Uterus (tissue), 4 donors: ENCODE results near the gene S100P. TPM values are rescaled to one million over a fixed set of nuclear protein-coding genes. Genes with fewer than 3 reads are reported as not detected.

Experiments used
- DNase-seq, 2 donors: peaks; one replicate each; pipeline ENCODE4 v3.0.0-alpha.2; 2019 to 2020
- H3K27ac ChIP-seq, 2 donors: fragments of 200-600 bp; sonication (generic); 1 replicate in 1 of 2; 2 replicates in 1 of 2; pipeline ENCODE4 v1.5.1; 2016 to 2018
- H3K27me3 ChIP-seq, 2 donors: fragments of 200-600 bp; sonication (generic); one replicate each; pipeline ENCODE4 v1.5.1; 2018 to 2019; ENCODE audit warnings: control low read depth in 1 of 2
- H3K36me3 ChIP-seq, 2 donors: fragments of 200-600 bp; sonication (generic); one replicate each; pipeline ENCODE4 v1.5.1; 2019; ENCODE audit warnings: control low read depth in 1 of 2
- H3K4me1 ChIP-seq, 2 donors: fragments of 200-600 bp; sonication (generic); one replicate each; pipeline ENCODE4 v1.5.1; 2018 to 2019; ENCODE audit warnings: control low read depth in 1 of 2
- H3K4me3 ChIP-seq, 2 donors: fragments of 200-600 bp; sonication (generic); 1 replicate in 1 of 2; 2 replicates in 1 of 2; pipeline ENCODE4 v1.5.1; 2018 to 2019; ENCODE audit warnings: mild to moderate bottlenecking in 1 of 2
- H3K9me3 ChIP-seq, 2 donors: fragments of 200-600 bp; sonication (generic); one replicate each; pipeline ENCODE4 v1.5.1; 2019; ENCODE audit warnings: control low read depth in 1 of 2
- CTCF ChIP-seq, 4 experiments: fragments of 200-600 bp in 2 of 4; fragments of 450-650 bp in 2 of 4; sonication (generic) in 2 of 4; IDR thresholded peaks; one replicate each; pipeline ENCODE4 v1.5.1; 2016 to 2019; ENCODE audit warnings: antibody characterized with exemption in 4 of 4, mild to moderate bottlenecking in 2 of 4, moderate library complexity in 1 of 4
- POLR2A ChIP-seq, 2 donors: fragments of 450-650 bp; IDR thresholded peaks; one replicate each; pipeline ENCODE4 v1.6.1; 2016; ENCODE audit warnings: antibody characterized with exemption in 2 of 2, mild to moderate bottlenecking in 1 of 2, moderate library complexity in 1 of 2
- intact Hi-C: fragments of 100-400 bp; cut with DNase I; formaldehyde crosslinking; loops from one replicate; pipeline ENCODE4 v1.15.1; 2023; ENCODE audit warnings: low total_unique reads
- total RNA-seq, 4 donors: library from RNA; depleted of rRNA in 3 of 4; stranded (reverse); fragments of >200 nt in 3 of 4; gene quantifications; one replicate each; pipeline versions ENCODE4 v1.1.0 to v1.2.4, GENCODE V29; 2014 to 2023
- donor health status: DM: yes; HTN: yes; CAD: no.

S100P gene
- total RNA-seq, 4 donors from 2014 or later = 0.26 to 1.3 TPM; not detected in 2

GRCh38 chr4:6699903-6700302 lies 6.2 kb downstream of the S100P start:
- no peaks in the 10 kb centered on the region for H3K27me3 ChIP-seq
- no peaks in the 10 kb centered on the region for H3K4me1 ChIP-seq
- TF ChIP-seq POLR2A (IDR thresholded peaks at IDR 0.05) = no peak
- TF ChIP-seq CTCF (IDR thresholded peaks at IDR 0.05) = no peak
- H3K9me3 ChIP-seq = no peaks in the 10 kb centered on the region
- H3K36me3 ChIP-seq = no peaks in the 10 kb centered on the region
- no peak overlapping the region for H3K4me3 ChIP-seq
- no peak for DNase-seq
- H3K27ac ChIP-seq = no peak overlapping the region
- intact Hi-C loops = no loop called here

GRCh38 chr4:6701371-6701770 lies 7.7 kb downstream of the S100P start:
- H3K9me3 ChIP-seq = no peaks in the 10 kb centered on the region
- DNase-seq = no peak
- H3K36me3 ChIP-seq = no peaks in the 10 kb centered on the region
- TF ChIP-seq POLR2A (IDR thresholded peaks at IDR 0.05) (no peak), CTCF (IDR thresholded peaks at IDR 0.05) (no peak)
- no peak overlapping the region for H3K4me3 ChIP-seq
- no peaks in the 10 kb centered on the region for H3K27me3 ChIP-seq
- no peak overlapping the region for H3K27ac ChIP-seq
- no peaks in the 10 kb centered on the region for H3K4me1 ChIP-seq
- intact Hi-C loops = no loop called here

GRCh38 chr4:6702761-6703160 lies 9.1 kb downstream of the S100P start:
- no peaks in the 10 kb centered on the region for H3K27me3 ChIP-seq
- no peak overlapping the region for H3K27ac ChIP-seq
- intact Hi-C loops = no loop called here
- H3K4me3 ChIP-seq = no peak overlapping the region
- H3K36me3 ChIP-seq = no peaks in the 10 kb centered on the region
- TF ChIP-seq CTCF (IDR thresholded peaks at IDR 0.05) = no peak
- TF ChIP-seq POLR2A (IDR thresholded peaks at IDR 0.05) = no peak
- no peaks in the 10 kb centered on the region for H3K9me3 ChIP-seq
- peaks cover 0 to 5% of the 10 kb centered on the region in 2 donors for H3K4me1 ChIP-seq
- no peak for DNase-seq

GRCh38 chr4:6703786-6704185 lies 10.1 kb downstream of the S100P start:
- Histone ChIP-seq H3K4me3 (no peak overlapping the region), H3K36me3 (no peaks in the 10 kb centered on the region), H3K4me1 (peaks cover 0 to 5% of the 10 kb centered on the region in 2 donors), H3K27ac (no peak overlapping the region), H3K27me3 (no peaks in the 10 kb centered on the region), H3K9me3 (no peaks in the 10 kb centered on the region)
- no peak for DNase-seq
- TF ChIP-seq CTCF (IDR thresholded peaks at IDR 0.05) (no peak), POLR2A (IDR thresholded peaks at IDR 0.05) (no peak)
- intact Hi-C loops = no loop called here

- intact Hi-C loops = loop anchor here (5.0 kb wide), 1 partner anchor 282 kb away; no protein-coding TSS in a partner anchor
- DNase-seq = no peak
- Histone ChIP-seq H3K4me1 (peaks cover 0 to 5% of the 10 kb centered on the region in 2 donors), H3K9me3 (no peaks in the 10 kb centered on the region), H3K27ac (no peak overlapping the region), H3K4me3 (no peak overlapping the region), H3K36me3 (no peaks in the 10 kb centered on the region), H3K27me3 (no peaks in the 10 kb centered on the region)
- no peak for TF ChIP-seq CTCF (IDR thresholded peaks at IDR 0.05)
- no peak for TF ChIP-seq POLR2A (IDR thresholded peaks at IDR 0.05)
Observed at GRCh38 chr4:6705646-6706045, 12.0 kb downstream of the S100P start.
